HG03039 (cell line): ENCODE measurements around the gene CD44.
A peak's percentile ranks its signal among the peaks of the same experiment; 100 is the strongest.

Experiments
- ATAC-seq: cut with Tn5 transposase; IDR thresholded peaks from one replicate; pipeline ENCODE4 v1.9.1; 2021; ENCODE audit warnings: mild to moderate bottlenecking, moderate library complexity; ENCODE audit not compliant: unreplicated experiment

Gene CD44

DNA sequence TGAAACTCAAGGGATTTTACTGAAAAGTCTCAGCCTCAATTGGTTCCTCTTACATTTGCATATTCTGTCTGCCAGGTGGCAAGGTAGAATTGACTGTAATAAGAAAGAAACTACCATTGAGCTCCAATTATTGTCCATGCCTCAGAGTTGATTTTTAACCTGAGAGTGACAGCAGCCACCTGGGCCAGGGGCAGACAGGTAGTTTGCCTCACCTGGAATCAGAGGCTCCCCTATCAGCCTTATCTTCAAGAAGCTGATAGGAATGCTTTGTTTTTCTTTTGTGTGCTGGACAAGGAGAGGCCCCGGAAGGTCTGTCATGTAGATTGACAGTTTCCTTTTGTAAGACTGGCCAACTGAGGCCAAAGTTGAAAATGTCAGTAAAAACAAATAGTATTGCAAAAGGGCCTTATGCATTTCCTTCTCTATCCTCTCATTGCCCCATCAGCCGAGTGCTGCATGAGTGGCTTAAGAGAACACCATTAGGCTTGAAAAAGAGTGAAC is 34.1 kb downstream of the CD44 start:
- ATAC-seq: peak; percentile 36

DNA sequence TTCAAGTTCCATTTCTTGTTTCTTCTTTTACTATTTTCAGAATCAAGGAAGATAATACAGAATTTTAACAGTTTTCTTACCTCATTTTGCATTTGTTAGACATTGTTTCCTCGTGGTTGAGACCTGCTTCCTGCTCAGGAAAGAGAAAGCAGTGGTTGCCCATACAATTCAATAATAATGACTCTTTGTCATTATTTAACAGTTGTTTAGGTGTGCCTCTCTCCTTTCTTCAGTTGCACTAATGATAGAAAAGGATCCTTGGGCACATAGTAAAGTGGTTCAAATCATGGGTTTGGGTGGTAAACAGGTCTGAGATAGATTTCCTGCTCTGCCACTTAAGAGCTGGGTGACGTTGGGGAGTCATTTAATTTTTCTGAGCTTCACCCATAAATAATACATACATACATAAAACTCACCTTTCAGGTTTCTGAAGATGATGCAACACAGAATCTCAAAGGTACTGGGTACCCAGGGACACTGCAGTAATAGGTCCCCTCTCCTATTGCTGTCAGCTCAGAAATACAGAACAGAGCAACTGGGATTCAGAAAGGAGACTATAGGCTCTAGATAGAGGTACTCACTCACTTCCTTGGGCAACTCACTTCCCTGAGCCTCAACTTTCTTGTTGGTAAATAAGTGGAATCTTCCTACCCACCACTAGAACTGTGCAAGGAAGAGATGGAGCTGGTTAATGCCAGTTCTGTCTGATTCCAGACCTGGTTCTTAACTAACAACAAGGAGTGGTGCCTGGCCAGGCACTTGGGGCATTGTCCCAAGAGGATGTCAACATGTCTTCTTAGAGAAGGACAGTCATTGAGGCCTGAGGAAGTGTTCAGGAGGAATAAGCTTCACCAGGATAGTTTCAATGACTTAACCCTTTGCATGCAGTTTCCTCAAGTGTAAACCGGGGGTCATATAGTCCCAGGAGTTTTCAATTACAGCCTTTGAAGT is 34.9 kb downstream of the CD44 start:
- ATAC-seq: no peak

DNA sequence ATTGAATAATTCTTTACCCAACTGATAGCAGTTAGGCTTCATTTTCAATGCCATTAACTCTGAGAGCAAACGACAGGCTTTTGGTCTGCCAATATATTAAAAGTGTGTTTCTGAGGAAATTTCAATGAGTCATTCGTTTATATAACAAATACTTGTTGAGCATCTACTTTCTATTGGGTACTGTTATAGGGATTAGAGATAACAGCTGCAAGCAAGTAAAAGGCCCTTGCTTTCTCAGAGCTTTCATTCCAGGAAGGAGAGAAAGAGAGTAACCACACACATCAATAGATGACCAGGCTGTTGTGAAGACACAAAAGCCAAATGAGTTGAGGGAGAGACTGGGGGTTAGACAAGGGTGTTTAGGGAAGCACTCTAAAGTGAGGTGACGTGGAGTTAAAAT is 35.7 kb downstream of the CD44 start:
- no peak for ATAC-seq

DNA sequence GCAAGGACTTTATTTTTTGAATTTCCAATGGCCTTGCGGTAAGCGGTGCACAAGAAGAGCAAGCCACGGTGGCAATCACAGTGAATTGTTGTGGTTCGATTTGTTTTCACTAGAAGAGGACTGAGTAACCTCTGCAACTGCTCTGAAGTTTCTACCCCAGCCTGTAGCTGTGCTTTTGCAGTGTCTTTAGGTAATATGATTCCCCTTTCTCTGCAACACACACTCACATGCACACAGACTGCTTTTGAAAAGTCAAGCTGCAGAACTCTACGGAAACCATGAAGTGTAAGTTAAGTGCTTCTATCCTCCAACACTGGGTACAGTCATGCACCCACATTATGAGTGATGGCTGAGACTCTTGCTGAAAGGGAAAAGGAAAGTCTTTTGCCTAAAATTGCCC is 38.4 kb downstream of the CD44 start:
- no peak for ATAC-seq

DNA sequence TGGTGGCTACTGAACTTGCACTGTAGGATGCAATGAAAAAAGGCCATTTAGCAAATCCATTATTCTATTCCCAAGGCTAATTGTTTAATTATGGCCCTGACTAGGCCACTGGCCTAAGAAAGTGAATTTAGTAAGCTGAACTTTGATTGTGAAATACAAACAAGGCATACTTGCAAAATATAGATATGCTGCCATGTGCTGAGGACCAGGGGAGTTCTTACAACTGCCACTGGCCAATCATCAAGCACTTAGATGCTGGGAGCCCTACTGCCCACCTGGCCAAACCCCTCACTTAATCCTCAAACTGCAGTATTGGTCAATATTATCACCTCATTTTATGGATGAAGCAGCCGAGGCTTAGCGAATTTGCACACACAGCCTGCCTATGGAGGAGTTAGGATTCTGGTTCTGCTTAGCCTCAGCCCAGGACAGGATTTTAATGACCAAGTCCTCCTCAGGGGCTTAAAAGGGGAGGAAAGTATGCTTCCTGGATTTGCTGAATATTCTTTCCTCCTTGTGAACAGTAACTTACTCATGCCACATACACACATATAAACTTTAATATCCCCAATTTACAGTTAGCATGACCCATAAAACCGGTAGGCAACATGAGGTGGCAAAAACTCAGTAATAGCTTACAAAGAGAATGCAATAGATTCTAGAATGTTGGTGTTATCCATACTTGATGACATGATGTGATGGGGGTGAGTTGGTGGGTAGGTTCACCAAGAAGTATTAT is 39.3 kb downstream of the CD44 start:
- ATAC-seq: no peak

DNA sequence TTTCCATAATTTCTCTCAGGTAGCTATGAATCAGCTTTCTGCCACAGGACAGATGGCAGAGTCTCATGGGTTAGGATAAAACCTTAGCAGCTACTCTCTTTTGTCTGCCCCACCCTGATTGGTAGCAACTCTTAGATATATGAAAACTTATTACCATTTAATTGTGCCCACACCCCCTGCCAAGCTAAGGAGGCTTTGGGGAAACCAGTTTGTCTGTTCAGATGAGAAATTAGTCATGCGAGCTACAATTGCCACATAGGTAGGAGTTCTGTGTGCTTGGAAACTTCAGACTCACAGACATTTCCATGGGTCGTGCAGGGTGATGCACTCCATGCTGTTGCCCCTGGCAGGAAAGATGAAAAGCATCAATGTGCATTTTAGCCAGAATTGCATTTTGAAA is 39.9 kb downstream of the CD44 start:
- ATAC-seq: no peak

DNA sequence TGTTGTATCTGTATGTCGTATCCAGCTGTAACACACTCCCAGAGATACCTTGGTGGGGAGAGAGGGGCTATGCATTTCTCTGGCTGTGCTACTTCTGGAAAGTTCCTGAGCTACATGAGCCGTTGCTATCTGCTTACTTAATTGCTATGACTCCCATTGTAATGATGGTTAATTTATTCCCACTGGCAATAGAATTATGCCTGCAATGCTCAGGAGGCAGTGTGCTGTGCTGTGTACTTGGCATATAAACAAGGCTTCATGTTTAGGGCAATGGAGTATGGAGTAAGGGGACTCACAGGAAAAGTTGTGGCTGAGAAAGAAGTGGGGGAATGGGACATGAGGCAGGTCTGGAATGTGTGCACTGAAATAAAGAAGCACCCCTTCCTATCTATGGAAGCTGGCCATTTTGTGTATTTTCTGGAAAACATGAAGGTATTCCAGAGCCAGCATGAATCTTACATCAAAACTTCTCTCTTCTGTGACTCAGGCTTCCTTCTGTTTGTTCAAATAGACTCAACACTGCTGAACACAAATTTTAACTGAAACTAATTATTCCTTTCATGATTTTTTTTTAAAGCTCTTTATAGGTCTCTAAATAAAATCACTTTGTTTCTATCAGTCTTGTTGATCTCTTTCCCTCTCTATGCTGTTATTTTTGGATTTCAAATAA is 40.6 kb downstream of the CD44 start:
- ATAC-seq: no peak

DNA sequence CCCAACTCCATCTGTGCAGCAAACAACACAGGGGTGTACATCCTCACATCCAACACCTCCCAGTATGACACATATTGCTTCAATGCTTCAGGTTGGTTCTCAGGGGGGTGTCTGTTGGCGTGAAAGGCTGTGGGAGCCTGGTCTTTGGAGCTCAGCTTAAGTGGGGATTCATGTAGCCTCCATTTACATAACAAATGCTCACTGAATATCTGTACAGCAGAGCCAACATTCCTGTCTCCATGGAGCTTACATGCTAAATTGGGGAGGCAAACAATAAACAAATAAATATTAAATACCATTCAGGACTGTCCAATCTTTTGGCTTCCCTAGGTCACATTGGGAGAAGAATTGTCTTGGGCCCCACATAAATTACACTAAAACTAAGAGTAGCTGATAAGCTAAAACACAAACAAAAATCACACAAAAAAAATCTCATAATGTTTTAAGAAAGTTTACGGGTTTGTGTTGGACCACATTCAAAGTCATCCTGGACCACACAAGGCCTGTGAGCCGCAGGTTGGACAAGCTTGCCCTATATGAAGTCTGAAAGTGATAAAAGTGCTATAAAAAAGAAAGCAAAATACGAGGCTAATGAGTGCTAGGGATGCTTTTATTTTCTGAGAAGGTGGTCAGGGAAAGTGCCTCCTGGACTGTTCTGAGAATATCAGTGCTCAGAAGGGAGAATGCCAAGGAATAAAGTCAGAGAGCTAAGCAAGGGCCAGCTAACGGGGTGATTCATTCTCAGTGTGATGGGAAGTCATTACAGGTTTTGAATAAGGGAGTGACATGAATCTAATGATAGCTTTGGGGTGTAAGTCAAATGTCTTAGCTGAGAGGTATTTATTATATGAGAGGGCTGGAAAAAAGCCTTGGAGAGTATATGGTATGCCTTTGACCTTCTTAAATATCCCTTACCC is 41.6 kb downstream of the CD44 start:
- ATAC-seq: no peak

DNA sequence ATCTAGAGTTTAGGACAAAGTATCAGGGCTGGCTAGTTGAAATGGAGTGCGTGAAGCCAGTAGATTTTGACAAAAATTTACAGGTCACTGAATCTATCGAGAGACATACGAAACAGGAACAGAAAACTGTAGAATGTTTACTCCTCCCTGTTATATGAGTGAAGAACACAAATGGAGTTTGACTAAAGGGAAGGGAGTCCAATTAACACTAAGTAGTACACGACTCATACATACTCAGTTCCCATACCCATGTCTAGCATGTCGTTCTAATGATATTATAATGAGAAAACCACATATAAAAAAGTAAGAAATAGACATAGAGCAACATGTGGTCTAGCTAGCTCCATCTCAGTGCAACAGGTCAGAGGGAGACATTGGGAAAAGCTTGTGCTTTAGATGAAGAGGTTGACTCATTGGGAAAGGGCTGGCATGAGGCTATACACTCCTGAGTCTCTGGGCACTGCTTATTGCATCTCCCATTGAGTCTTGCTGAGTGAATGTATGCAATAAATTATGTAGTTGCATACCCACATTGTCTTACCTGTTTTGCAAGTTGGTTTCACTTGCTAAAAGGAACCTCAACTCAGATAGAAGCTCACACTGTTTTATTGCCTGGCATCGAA is 43.5 kb downstream of the CD44 start:
- ATAC-seq: no peak

DNA sequence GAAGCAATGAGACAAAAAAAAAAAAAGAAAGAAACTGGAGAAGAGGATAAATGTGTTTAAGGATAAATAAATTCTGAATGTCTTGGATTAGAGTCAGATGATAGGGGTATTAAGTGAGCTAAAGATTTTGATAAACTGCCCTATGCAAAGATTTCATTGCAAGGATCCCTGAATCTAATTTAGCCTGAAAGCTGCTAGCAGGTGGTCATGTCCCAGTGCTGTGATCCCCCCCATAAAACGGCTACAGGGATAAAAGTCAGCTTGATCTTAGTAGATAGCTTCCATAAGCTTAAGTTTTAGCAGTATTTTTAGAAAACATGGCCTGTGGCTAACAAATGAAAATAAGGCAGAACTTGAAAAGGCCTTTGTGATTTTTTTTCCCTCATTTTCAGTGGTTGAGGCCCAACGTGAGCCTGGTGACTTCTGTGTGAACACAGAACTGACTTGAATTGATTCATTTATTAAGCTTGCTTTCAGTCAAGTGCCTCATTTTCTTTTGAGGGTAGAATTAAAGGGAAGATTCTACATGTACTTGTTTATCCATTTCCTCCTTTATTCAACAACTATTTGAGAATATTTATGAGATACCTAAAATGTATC is 44.5 kb downstream of the CD44 start:
- ATAC-seq: no peak

DNA sequence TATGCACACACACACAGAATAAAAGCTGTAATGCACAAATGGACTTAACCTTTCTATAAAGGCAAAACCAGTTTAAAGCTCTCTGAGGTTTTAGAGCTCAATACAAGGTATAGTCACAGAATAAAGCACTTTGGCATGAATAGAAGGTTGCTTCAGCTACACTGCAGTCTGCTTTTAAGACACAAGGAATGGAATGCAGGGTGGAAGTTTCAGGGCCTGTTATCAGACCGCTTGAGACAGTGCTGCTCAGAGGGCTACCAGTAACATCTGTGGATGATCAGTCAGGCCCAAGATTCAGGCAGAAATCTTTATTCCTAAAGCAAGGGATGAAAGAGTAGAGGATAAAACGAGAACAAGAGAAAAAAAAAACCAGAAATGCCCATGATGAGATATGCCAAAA is 46.7 kb downstream of the CD44 start:
- ATAC-seq: no peak

DNA sequence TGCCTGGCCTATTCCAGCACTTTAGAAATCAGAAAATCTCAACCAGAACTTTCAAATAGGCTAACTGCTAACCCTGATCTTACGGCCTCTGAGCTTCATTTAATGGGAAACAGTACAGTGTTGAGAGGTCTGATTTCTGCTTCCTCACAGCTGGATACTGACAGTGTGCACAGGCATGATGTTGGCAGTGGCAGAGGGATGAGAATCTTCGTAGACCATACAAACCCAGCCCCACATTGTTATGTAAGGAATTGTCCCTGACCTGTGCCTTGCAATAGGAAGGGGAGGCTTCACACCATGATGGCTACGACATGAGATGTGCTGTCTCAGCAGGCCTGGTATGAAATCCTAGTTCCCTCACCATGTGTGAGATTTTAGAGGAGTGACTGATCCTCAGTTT is 49.0 kb downstream of the CD44 start:
- ATAC-seq: no peak

DNA sequence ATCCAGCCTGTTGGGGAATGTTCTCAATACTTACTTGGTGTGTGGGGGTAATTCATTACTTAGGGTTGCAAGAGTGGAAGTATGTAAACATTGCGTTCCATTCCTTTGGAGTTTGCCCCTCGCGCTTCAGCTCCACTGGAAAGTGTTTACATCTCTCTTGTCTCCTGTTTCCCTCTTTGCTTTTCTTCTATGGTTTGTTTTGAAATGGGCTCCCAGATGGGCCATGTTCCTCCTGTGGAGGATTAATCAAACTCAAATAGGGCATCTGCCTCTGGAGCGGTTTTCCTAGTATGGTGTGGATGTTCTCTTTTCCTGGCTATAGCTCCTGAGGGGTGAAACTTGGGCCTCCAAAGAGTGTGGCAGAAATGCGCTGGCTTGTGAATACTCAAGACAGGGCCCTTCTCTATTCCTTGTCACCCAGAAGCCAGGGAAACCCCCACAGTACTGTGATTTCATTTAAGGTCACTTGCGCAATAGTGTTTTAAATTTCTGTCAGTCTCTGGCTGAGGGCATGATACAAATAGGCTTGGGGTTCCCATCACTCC is 51.9 kb downstream of the CD44 start:
- no peak for ATAC-seq

DNA sequence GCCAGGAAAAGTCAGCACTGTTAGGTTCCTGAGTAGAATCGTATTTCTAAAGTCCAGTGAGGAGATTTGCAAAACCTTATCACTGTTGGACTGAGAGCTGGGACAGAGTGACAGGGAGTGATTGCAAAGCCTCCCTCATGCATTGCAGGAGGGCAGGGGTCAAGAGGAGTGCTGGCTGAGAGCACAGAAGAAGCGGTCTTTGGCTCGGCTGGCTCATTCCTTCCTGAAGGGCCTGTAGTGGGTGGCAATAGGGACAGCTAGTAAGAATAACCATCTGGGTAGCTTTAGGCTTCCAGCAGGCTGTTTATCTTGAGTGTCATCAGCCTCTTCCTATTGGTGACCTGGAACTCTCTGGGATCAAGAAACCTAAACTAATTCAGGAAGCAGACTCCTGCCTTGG is 53.4 kb downstream of the CD44 start:
- no peak for ATAC-seq

DNA sequence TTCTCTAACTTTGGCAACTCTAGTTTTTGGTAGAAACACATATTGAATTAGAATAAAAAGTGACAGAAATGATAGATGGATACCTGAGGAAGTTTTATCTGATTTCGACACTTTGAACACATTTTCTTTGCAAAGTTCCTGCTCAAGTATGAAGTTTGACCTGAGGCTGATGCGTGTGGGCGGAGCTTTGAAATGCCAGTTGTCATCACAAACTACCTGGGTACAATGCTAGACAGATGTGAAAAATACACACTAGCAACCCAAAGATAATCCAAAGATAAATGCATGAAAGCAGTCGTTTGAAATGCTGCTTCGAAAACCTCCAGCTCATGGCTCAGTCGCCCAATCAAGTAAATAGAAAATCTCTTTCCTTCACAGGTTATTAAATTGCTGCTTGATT is 54.8 kb downstream of the CD44 start:
- no peak for ATAC-seq

DNA sequence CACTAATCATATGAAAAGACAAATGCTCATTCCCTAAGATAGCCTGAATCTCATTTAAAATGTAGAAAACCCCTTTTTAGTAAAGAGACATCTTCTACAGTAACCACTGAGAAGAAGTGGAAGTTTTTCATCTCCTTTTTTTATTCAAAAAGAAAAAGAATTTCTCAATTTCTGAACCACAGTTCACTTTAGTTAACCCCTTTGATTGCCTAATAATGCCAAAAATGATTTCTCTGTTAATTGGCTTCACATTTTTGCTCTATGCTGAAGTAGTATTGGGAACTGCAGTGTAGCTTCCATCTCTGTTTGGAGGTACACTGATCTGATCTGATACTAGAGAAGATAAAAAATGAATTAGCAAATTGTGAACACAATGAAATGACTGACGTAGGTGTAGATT is 58.3 kb downstream of the CD44 start:
- no peak for ATAC-seq

DNA sequence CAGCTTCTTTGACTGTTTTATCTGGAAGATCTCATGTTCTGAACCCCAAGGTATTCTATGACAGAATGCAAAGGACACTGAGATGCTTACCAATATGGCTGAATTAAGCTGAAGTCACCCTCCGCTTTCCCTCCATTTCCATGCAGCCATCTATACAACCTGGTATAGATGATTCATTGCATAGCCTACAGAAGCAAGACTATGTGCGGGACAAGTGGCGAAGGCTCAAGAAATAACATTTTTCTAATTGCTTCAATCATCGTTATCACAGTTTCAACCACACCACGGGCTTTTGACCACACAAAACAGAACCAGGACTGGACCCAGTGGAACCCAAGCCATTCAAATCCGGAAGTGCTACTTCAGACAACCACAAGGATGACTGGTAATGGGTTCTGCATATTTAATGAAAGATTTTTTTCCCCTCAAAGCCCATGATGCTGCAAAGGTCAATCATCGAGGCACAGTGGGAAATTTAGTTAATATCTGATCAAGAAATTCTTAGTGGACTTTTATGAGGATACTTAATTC is 61.9 kb downstream of the CD44 start:
- no peak for ATAC-seq

DNA sequence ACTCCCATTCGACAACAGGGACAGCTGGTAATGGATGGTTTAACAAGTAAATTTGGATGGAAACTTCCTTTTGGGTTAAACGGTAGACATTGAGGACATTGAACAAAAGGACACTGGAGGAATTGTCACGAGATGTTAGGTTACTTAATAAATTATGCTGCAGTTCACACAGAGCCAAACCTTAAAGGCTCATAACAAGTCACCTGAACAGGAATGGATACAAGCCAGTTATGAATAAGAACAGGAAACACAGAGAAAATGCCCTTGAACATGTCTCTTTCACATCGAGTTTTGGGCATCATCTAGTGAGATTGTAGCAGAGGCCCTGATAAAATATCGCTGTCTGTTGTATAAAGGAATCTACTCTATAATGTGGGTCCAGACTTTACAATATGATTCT is 65.6 kb downstream of the CD44 start:
- no peak for ATAC-seq

DNA sequence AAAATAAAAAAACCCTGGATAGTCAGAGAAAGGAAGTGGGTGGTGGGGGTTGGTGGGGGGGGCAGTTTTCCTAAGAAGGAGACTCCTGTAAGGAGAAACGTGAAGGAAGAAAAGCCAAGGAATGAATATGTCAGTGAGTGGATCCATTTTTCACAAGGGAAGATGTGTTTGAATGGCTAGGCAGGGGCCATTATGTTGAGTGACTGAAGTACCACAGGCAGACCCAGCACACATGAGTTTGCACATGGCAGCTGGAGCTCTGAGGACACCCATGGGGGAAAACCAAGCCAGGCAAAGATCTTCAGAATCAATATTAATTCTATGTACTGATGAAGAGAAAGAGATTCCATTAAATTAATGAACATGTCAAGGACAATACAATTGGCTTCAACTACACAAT is 67.6 kb downstream of the CD44 start:
- ATAC-seq: no peak
